ENCODE results near the gene TRIM41. TPM values are rescaled to one million over a fixed set of nuclear protein-coding genes. Genes with fewer than 3 reads are reported as not detected.

TRIM41 gene
- total RNA-seq, 2 experiments from 2014 or later = 35.3 to 36.4 TPM

DNA sequence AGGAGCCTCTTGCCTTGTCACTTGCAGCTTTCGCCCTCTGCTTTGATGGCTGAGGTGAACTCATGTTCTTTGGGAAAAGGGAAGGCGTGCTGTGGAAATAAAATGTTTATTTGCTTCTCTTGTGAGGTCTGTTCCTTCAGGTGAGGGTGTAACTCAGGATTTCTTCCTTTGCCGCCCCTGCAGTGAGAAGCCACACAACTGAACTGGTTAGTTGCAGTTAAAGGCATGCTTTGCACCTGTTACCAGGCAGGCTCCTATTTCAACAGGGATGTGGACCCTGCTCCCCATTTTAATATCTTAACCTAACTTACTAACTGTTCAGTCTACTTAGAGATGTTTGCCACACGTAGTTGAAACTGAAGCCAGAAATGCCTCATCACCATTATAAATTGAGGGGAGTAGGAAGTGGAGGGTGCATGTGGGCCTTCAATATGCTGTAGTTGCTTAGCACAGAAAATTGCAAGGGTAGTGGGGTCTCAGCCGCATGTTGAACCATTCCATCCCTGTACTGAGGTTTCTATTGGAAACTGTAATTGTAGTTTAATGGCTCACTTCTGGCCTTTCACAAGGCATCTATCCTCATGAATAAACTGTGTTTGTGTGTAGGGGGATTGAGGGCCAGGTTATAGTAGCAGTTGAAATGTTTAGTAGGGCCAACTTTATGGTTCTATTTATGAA is 12.7 kb downstream of the TRIM41 start:
- peaks cover 67% of the 10 kb centered on the region for H3K36me3 Mint-ChIP-seq
- H3K4me3 Mint-ChIP-seq = no peak overlapping the region
- ChIA-PET CTCF (interaction anchor here (2.0 kb wide), 1 partner anchor 51 kb away, joined by 5 read pairs; no protein-coding TSS in a partner anchor), POLR2A (interaction anchor here (1.0 to 12.0 kb wide), 7 partner anchors 10 to 52 kb away, joined by 4 to 100 read pairs (median 7); partner anchors contain the start of genes TRIM41 and TRIM52)
- H3K4me1 Mint-ChIP-seq (ENCODE audit: low read depth) = peaks cover 29% of the 10 kb centered on the region
- no peak for DNase-seq
- no peaks in the 10 kb centered on the region for H3K9me3 Mint-ChIP-seq
- H3K27ac Mint-ChIP-seq = peak overlapping the region; percentile 64
- intact Hi-C loops (cut with micrococcal nuclease) = no loop called here
- no peaks in the 10 kb centered on the region for H3K27me3 Mint-ChIP-seq

DNA sequence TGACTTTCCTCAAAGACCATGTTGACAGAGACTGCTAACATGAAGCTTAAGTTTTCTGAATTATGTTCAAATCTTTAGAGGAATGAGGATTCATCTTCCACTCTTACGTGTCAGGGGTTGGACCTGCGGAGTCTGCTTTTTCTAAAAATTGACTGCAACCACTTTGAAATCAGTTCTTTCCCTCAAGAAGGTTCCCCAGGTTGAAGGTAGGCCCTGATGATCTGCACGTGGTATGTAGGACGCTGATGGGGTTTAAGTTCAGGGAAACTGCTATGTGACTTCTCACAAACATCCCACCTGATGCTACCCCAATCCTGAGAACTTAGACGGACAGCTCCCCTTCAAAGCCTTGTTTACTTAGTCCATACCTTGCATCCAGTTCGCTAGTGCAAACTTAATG is 13.4 kb downstream of the TRIM41 start:
- peaks cover 32% of the 10 kb centered on the region for H3K4me1 Mint-ChIP-seq (ENCODE audit: low read depth)
- H3K27me3 Mint-ChIP-seq = no peaks in the 10 kb centered on the region
- ChIA-PET POLR2A (interaction anchor here (0.8 to 12.0 kb wide), 3 partner anchors 12 to 48 kb away, joined by 3 to 100 read pairs (median 7); partner anchors contain the start of gene TRIM41), CTCF (no interaction called here)
- DNase-seq = no peak
- H3K27ac Mint-ChIP-seq = peak overlapping the region; percentile 64
- H3K4me3 Mint-ChIP-seq = peak overlapping the region; percentile 12
- H3K36me3 Mint-ChIP-seq = peaks cover 72% of the 10 kb centered on the region
- intact Hi-C loops (cut with micrococcal nuclease) = no loop called here
- no peaks in the 10 kb centered on the region for H3K9me3 Mint-ChIP-seq

DNA sequence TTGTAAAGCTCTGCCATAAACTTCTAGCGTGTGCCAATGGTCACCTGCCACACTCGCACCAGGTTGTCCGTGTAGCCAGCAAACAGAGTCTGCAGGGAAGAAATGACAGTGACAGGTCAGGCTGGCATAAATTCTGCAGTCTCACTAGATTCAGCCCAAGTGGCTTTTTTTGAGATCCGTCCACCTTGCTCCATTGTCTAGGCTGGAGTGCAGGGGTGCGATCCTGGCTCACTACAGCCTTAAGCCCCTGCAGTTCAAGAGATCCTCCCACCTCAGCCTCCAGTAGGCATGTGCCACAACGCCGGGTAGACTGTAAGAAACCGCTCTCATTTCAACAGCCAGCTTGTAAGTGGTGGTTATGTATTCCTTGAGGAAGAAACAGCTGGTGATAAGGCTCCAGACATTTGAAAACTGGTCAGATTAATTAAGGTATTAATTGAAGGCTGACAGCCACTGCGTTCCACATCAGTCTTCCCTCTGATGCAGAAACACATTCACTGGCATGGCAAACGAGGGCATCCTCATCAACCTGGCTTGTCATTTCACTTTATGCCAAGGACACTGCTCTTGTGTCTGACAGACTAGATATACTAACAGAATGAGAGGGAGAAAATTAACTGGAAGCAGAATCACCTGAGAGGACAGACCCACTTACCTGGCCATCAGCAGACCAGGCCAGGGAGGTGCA is 14.0 kb downstream of the TRIM41 start:
- peaks cover 77% of the 10 kb centered on the region for H3K36me3 Mint-ChIP-seq
- H3K4me1 Mint-ChIP-seq (ENCODE audit: low read depth) = peaks cover 38% of the 10 kb centered on the region
- intact Hi-C loops (cut with micrococcal nuclease) = no loop called here
- no peaks in the 10 kb centered on the region for H3K27me3 Mint-ChIP-seq
- no peak overlapping the region for H3K27ac Mint-ChIP-seq
- POLR2A ChIA-PET = interaction anchor here (0.8 to 12.0 kb wide), 3 partner anchors 12 to 49 kb away, joined by 3 to 100 read pairs (median 7); partner anchors contain the start of gene TRIM41
- CTCF ChIA-PET = no interaction called here
- no peaks in the 10 kb centered on the region for H3K9me3 Mint-ChIP-seq
- DNase-seq = no peak
- no peak overlapping the region for H3K4me3 Mint-ChIP-seq

DNA sequence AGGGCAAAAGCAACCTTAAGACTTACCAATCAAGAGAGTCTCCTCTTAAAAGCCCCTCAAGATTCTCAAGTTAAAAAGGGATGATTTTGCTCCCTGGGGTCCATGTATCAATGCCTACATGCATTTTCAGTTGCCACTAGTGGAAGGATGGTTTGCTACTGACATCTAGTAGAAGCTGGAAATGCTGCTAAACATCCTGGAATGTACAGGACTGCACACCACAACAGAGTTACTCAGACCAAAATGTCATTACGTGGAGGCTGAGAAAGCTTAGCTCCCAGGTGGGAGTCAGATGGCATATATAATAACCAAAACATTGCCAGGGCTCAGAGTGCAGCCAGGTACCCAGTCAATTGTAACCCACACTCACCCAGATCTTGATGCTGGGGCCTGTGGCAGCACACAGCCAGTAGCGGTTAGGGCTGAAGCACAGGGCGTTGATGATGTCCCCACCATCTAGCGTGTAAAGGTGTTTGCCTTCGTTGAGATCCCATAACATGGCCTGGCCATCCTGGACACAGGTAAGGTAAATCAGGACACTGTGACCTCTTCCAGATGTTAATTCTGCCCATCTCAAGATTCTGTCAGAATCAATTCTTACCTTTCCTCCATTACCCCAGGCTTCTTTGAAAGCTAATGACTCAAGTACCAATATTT is 14.8 kb downstream of the TRIM41 start:
- H3K36me3 Mint-ChIP-seq = peaks cover 82% of the 10 kb centered on the region
- no peak for DNase-seq
- peaks cover 40% of the 10 kb centered on the region for H3K4me1 Mint-ChIP-seq (ENCODE audit: low read depth)
- intact Hi-C loops (cut with micrococcal nuclease) = no loop called here
- H3K4me3 Mint-ChIP-seq = no peak overlapping the region
- no peaks in the 10 kb centered on the region for H3K27me3 Mint-ChIP-seq
- ChIA-PET CTCF (no interaction called here), POLR2A (interaction anchor here (12.0 kb wide), 1 partner anchor 13 kb away, joined by 100 read pairs; the partner anchor contains the start of gene TRIM41)
- H3K9me3 Mint-ChIP-seq = no peaks in the 10 kb centered on the region
- peak overlapping the region; percentile 21 for H3K27ac Mint-ChIP-seq

DNA sequence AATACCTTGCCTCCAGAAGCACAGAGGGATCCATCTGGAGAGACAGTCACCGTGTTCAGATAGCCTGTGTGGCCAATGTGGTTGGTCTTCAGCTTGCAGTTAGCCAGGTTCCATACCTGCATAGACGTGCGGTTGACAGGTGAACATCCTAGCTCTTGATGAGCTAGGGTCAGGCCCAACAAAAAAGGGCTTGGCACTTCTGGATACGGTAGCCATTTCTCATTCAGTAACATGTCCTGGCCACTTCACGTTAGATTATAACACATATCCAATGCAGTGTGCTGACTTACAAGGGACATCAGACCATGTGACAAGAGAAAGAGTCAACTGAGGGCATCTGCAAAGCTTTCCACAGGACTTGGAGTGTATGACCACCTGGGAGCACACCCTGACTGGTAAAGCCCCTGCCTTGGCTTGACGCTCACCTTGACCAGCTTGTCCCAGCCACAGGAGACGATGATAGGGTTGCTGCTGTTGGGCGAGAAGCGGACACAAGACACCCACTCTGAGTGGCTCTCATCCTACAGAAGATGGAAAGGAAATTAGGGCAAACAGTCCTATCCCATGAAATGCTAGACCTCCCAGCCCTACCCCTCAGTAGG is 16.1 kb downstream of the TRIM41 start:
- H3K4me3 Mint-ChIP-seq = peak overlapping the region; percentile 31
- peaks cover 40% of the 10 kb centered on the region for H3K4me1 Mint-ChIP-seq (ENCODE audit: low read depth)
- ChIA-PET POLR2A (interaction anchor here (6.0 to 12.0 kb wide), 2 partner anchors 14 to 22 kb away, joined by 60 to 100 read pairs; partner anchors contain the start of genes TRIM41 and TRIM52), CTCF (no interaction called here)
- DNase-seq = no peak
- H3K27me3 Mint-ChIP-seq = no peaks in the 10 kb centered on the region
- peak overlapping the region; percentile 66 for H3K27ac Mint-ChIP-seq
- no peaks in the 10 kb centered on the region for H3K9me3 Mint-ChIP-seq
- peaks cover 87% of the 10 kb centered on the region for H3K36me3 Mint-ChIP-seq
- intact Hi-C loops (cut with micrococcal nuclease) = no loop called here

DNA sequence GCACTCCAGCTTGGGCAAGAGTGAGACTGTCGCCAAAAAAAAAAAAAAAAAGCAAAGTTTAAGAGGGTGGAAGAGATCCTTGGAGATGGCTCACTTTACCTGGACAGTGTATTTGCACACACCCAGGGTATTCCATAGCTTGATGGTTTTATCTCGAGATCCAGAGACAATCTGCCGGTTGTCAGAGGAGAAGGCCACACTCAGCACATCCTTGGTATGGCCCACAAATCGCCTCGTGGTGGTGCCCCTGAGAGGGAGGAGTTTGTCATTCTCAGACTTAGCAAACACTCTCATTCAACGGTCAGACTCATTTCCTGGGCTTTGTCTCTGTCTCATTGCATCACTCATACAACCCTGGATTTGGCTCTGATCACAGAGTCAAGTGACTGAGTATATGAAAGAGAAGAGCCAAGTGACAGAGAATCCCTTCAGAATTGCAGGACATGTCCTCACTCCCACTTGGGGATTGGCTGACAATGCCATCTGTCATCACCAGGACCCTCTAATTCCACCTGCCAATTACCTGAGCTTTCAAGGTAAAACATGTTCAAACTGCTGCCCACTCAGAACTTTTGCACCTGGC is 18.4 kb downstream of the TRIM41 start:
- Mint-ChIP-seq H3K36me3 (peaks cover 77% of the 10 kb centered on the region), H3K27me3 (no peaks in the 10 kb centered on the region), H3K4me3 (peak overlapping the region; percentile 98), H3K4me1 (ENCODE audit: low read depth) (peaks cover 54% of the 10 kb centered on the region), H3K9me3 (no peaks in the 10 kb centered on the region), H3K27ac (peak overlapping the region; percentile 98)
- ChIA-PET CTCF (interaction anchor here (1.4 to 2.7 kb wide), 3 partner anchors 19 to 50 kb away, joined by 3 to 10 read pairs (median 4); partner anchors contain the start of gene TRIM41), POLR2A (interaction anchor here (0.8 to 12.0 kb wide), 10 partner anchors 9 to 52 kb away, joined by 3 to 100 read pairs (median 6); partner anchors contain the start of genes TRIM41 and TRIM52)
- peak; percentile 84 for DNase-seq
- intact Hi-C loops (cut with micrococcal nuclease) = loop anchor here (5.0 to 10.0 kb wide), 3 partner anchors 34 to 747 kb away; partner anchors contain the start of genes CNOT6, MGAT1 and TRIM7

DNA sequence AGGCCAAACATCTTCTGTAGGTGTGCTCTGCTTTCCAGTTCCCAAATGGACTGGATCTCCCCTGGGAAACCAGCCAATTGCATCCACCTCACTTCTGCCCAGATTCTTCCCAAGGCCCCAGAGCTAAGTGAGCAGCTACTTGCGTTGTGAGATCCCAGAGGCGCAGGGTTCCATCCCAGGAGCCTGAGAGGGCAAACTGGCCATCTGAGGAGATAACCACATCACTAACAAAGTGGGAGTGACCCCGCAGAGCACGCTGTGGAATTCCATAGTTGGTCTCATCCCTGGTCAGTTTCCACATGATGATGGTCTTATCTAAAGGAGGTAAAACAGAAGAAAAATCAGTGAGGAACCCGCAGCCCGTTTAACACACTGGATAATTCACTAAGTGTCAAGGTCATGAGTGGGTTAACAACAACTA is 19.0 kb downstream of the TRIM41 start:
- Mint-ChIP-seq H3K9me3 (no peaks in the 10 kb centered on the region), H3K27me3 (no peaks in the 10 kb centered on the region), H3K4me1 (ENCODE audit: low read depth) (peaks cover 52% of the 10 kb centered on the region), H3K4me3 (peak overlapping the region; percentile 98), H3K27ac (peak overlapping the region; percentile 98), H3K36me3 (peaks cover 71% of the 10 kb centered on the region)
- DNase-seq = no peak
- CTCF ChIA-PET = interaction anchor here (1.4 to 2.7 kb wide), 3 partner anchors 18 to 50 kb away, joined by 3 to 10 read pairs (median 4); partner anchors contain the start of gene TRIM41
- intact Hi-C loops (cut with micrococcal nuclease) = loop anchor here (5.0 to 10.0 kb wide), 3 partner anchors 35 to 747 kb away; partner anchors contain the start of genes CNOT6, MGAT1 and TRIM7
- POLR2A ChIA-PET = interaction anchor here (0.8 to 12.0 kb wide), 8 partner anchors 9 to 52 kb away, joined by 3 to 100 read pairs (median 6); partner anchors contain the start of genes TRIM41 and TRIM52

DNA sequence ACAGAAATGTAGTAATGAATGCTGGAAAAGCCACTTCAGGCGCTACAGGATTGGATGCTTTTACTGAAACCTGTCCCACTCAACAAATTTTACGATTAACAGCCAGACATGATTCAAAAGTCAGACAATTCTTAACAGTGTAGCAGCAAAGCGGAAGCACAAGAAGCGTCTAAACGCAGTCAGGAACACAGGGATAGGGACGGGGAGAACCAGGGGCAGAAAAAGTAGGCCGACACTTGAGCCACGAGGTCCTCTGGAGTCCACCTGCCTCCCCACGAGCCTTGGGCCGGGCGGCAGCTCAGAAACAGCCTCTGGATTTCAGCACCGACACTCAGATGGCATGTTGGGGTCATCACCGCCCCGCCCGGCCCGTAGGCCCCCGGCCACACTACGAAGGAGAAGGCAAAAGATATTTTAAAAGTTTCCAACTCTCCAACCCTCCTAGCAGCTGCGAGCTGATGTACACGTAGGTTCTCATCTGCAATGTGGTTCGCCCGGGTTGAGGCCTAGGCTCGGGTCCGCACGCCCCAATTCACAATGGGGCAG is 20.0 kb downstream of the TRIM41 start:
- Mint-ChIP-seq H3K27ac (peak overlapping the region; percentile 98), H3K4me1 (ENCODE audit: low read depth) (peaks cover 49% of the 10 kb centered on the region), H3K27me3 (no peaks in the 10 kb centered on the region), H3K9me3 (no peaks in the 10 kb centered on the region), H3K36me3 (peaks cover 66% of the 10 kb centered on the region), H3K4me3 (peak overlapping the region; percentile 98)
- POLR2A ChIA-PET = interaction anchor here (0.6 to 12.0 kb wide), 7 partner anchors 12 to 1622 kb away, joined by 3 to 100 read pairs (median 5); partner anchors contain the start of genes TRIM41, TRIM52 and TRIM7
- CTCF ChIA-PET = no interaction called here
- no peak for DNase-seq
- intact Hi-C loops (cut with micrococcal nuclease) = loop anchor here (5.0 to 10.0 kb wide), 3 partner anchors 36 to 748 kb away; partner anchors contain the start of genes CNOT6, MGAT1 and TRIM7

DNA sequence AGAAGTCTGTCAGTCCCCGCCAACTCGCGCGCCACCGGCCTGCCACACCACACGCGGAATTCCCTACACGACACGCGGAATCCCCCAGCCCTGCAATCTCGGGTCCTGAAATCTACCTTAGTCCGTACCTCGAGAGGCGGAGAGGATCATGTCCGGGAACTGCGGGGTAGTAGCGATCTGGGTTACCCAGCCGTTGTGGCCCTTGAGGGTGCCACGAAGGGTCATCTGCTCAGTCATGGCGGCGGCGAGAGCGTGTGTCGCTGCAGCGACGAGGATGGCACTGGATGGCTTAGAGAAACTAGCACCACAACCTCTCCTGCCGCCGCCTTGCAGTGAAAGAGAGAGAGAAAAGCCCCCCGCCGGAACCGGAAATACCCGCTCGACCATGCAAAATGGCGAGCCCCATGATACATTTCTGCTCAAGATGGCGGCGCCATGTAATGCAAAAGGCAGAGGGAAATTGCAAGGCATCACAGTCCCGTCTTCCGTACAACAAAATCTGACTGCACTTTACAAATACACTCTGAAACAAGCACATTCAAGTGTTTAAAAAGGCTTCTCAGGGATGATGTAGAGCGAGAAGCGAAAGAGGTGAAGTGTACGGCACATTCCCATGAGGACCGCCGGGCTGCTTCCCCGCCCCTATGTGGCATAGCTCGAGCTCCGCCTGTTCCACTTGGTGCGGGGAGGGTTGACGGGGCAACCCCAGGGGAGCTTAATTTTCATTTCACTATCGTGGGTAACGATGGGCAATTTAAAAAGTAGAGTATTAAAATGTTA is 20.7 kb downstream of the TRIM41 start, which contains the start of gene RACK1:
Gene RACK1 (minus strand): TSS at position 343 of the 780 bp plus-strand sequence. CDS start 106 bp downstream, at position 237.
- peak within 1 kb of the TSS; percentile 99 for H3K27ac Mint-ChIP-seq
- no peaks in the 10 kb centered on the region for H3K9me3 Mint-ChIP-seq
- CTCF ChIA-PET = interaction anchor here (0.6 to 1.3 kb wide), 5 partner anchors 14 to 59 kb away, joined by 3 to 5 read pairs (median 4); no protein-coding TSS in a partner anchor
- no peaks in the 10 kb centered on the region for H3K27me3 Mint-ChIP-seq
- H3K4me3 Mint-ChIP-seq = peak within 1 kb of the TSS; percentile 98
- H3K4me1 Mint-ChIP-seq (ENCODE audit: low read depth) = peaks cover 51% of the 10 kb centered on the region
- DNase-seq = peak; percentile 93
- POLR2A ChIA-PET = interaction anchor here (0.8 to 12.0 kb wide), 9 partner anchors 9 to 412 kb away, joined by 3 to 100 read pairs (median 4); partner anchors contain the start of genes TRIM41, TRIM52 and TRIM7
- intact Hi-C loops (cut with micrococcal nuclease) = loop anchor here (1.0 to 10.0 kb wide), 6 partner anchors 20 to 749 kb away; partner anchors contain the start of genes CNOT6, MGAT1, TRIM41 and TRIM7
- peaks cover 61% of the 10 kb centered on the region for H3K36me3 Mint-ChIP-seq

Measured in activated CD4-positive, alpha-beta memory T cell treated with anti-CD3 and anti-CD28 coated beads for 36 hours (primary cell).